Activated T-cell treated with anti-CD3 and anti-CD28 coated beads for 48 hours (primary cell): Measurements from ENCODE around the gene ITGAV.

Experiments
- DNase-seq: peaks from one replicate; pipeline ENCODE4 v3.0.0-alpha.2; 2020; ENCODE audit warnings: low read depth

The ITGAV gene

GRCh38 chr2:186612555-186613440, 22.9 kb downstream of the ITGAV start:
- DNase-seq, result no peak

GRCh38 chr2:186614373-186614772, 24.5 kb downstream of the ITGAV start:
- DNase-seq, result no peak

GRCh38 chr2:186617148-186617547, 27.3 kb downstream of the ITGAV start:
- DNase-seq, result no peak

GRCh38 chr2:186617771-186618170, 27.9 kb downstream of the ITGAV start:
- no peak for DNase-seq

GRCh38 chr2:186618696-186619095, 28.8 kb downstream of the ITGAV start:
- no peak for DNase-seq

- no peak for DNase-seq
Observed at GRCh38 chr2:186623084-186623483, 33.2 kb downstream of the ITGAV start.

GRCh38 chr2:186624276-186624675, 34.4 kb downstream of the ITGAV start:
- DNase-seq, result no peak

GRCh38 chr2:186629250-186629996, 39.6 kb downstream of the ITGAV start:
- DNase-seq, result no peak

- no peak for DNase-seq
Observed at GRCh38 chr2:186632417-186632816, 42.6 kb downstream of the ITGAV start.

GRCh38 chr2:186634701-186635100, 44.8 kb downstream of the ITGAV start:
- DNase-seq, result no peak

- no peak for DNase-seq
Observed at GRCh38 chr2:186636800-186637496, 47.1 kb downstream of the ITGAV start.

- no peak for DNase-seq
Observed at GRCh38 chr2:186637497-186637800, 47.6 kb downstream of the ITGAV start.

GRCh38 chr2:186639939-186640338, 50.1 kb downstream of the ITGAV start:
- DNase-seq, result no peak

- no peak for DNase-seq
Observed at GRCh38 chr2:186641132-186641806, 51.4 kb downstream of the ITGAV start.

GRCh38 chr2:186641807-186642321, 52.0 kb downstream of the ITGAV start:
- no peak for DNase-seq

- no peak for DNase-seq
Observed at GRCh38 chr2:186644791-186645190, 54.9 kb downstream of the ITGAV start.

- no peak for DNase-seq
Observed at GRCh38 chr2:186645999-186646398, 56.1 kb downstream of the ITGAV start.

- no peak for DNase-seq
Observed at GRCh38 chr2:186648130-186648529, 58.3 kb downstream of the ITGAV start.

GRCh38 chr2:186653511-186653910, 63.7 kb downstream of the ITGAV start:
- DNase-seq, result no peak

- no peak for DNase-seq
Observed at GRCh38 chr2:186659383-186659782, 69.5 kb downstream of the ITGAV start.

GRCh38 chr2:186664385-186665043, 74.7 kb downstream of the ITGAV start:
- no peak for DNase-seq
